ENCODE data around the gene SAXO2.
"Not testable (repeated sequence)": the region's sequence is repeated elsewhere in the genome, so short reads cannot be mapped to it uniquely, and the experiment has no call there.

The SAXO2 gene

GRCh38 chr15:82262422-82263026 lies at the start of gene SAXO2, which contains the start of gene EFL1:
Gene SAXO2, plus strand, starts transcription at chr15:82262818. Its CDS starts 62 bp downstream, at chr15:82262880.
Gene EFL1, minus strand, starts transcription at chr15:82262734. Its CDS starts 956 bp downstream, at chr15:82261778.
- peak; percentile 13 for DNase-seq

- not testable (repeated sequence) for DNase-seq
Measured at GRCh38 chr15:82216092-82216491, 46.5 kb upstream of the SAXO2 start.

- DNase-seq: not testable (repeated sequence)
Measured at GRCh38 chr15:82221535-82221934, 41.1 kb upstream of the SAXO2 start.

GRCh38 chr15:82228750-82229149 lies 33.9 kb upstream of the SAXO2 start:
- DNase-seq: no peak

GRCh38 chr15:82231233-82231632 lies 31.4 kb upstream of the SAXO2 start:
- DNase-seq: no peak

- no peak for DNase-seq
Measured at GRCh38 chr15:82231842-82232241, 30.8 kb upstream of the SAXO2 start.

- not testable (repeated sequence) for DNase-seq
Measured at GRCh38 chr15:82237944-82238534, 24.6 kb upstream of the SAXO2 start.

GRCh38 chr15:82239685-82240391 lies 22.8 kb upstream of the SAXO2 start:
- no peak for DNase-seq

GRCh38 chr15:82241836-82242499 lies 20.6 kb upstream of the SAXO2 start:
- DNase-seq: not testable (repeated sequence)

GRCh38 chr15:82243644-82244043 lies 19.0 kb upstream of the SAXO2 start:
- not testable (repeated sequence) for DNase-seq

- not testable (repeated sequence) for DNase-seq
Measured at GRCh38 chr15:82245956-82246355, 16.7 kb upstream of the SAXO2 start.

GRCh38 chr15:82248261-82248660 lies 14.4 kb upstream of the SAXO2 start:
- DNase-seq: not testable (repeated sequence)

GRCh38 chr15:82261566-82262421 lies 824 bp upstream of the SAXO2 start:
- DNase-seq: not testable (repeated sequence)

GRCh38 chr15:82263350-82263749 lies 732 bp downstream of the SAXO2 start:
- DNase-seq: no peak

GRCh38 chr15:82267137-82267536 lies 4.5 kb downstream of the SAXO2 start:
- not testable (repeated sequence) for DNase-seq

GRCh38 chr15:82268454-82268853 lies 5.8 kb downstream of the SAXO2 start:
- not testable (repeated sequence) for DNase-seq

GRCh38 chr15:82272154-82272553 lies 9.5 kb downstream of the SAXO2 start:
- DNase-seq: no peak

- no peak for DNase-seq
Measured at GRCh38 chr15:82275410-82275809, 12.8 kb downstream of the SAXO2 start.

- DNase-seq: not testable (repeated sequence)
Measured at GRCh38 chr15:82281276-82281675, 18.7 kb downstream of the SAXO2 start.

GRCh38 chr15:82282386-82282785 lies 19.8 kb downstream of the SAXO2 start:
- DNase-seq: not testable (repeated sequence)

GRCh38 chr15:82284381-82284780 lies 21.8 kb downstream of the SAXO2 start:
- not testable (repeated sequence) for DNase-seq

- not testable (repeated sequence) for DNase-seq
Measured at GRCh38 chr15:82286475-82286874, 23.9 kb downstream of the SAXO2 start.
